ENCODE results near the gene MATN4. TPM values are rescaled to one million over a fixed set of nuclear protein-coding genes. Genes with fewer than 3 reads are reported as not detected.

MATN4 gene
- total RNA-seq, 4 donors from 2014 or later = 0.09 to 0.68 TPM; not detected in 2

- H3K9me3 ChIP-seq = no peaks in the 10 kb centered on the region
- no peak for DNase-seq
- TF ChIP-seq POLR2A (IDR thresholded peaks at IDR 0.05) (no peak), CTCF (IDR thresholded peaks at IDR 0.05) (no peak)
- peaks cover 0 to 22% (median 0%) of the 10 kb centered on the region in 4 donors for H3K27me3 ChIP-seq
- peaks cover 16 to 44% (median 22%) of the 10 kb centered on the region in 3 donors for H3K4me1 ChIP-seq
- intact Hi-C loops (cut with DNase I) = no loop called here
- H3K27ac ChIP-seq = no peak overlapping the region
- H3K4me3 ChIP-seq = no peak overlapping the region
- WGBS, 2 donors = 54 to 67% methylated on average over 2 of the region's 2 CpGs
- H3K36me3 ChIP-seq = no peaks in the 10 kb centered on the region
Observed at GRCh38 chr20:45258664-45259063, 49.4 kb downstream of the MATN4 start.

GRCh38 chr20:45258259-45258658, 49.8 kb downstream of the MATN4 start:
- Histone ChIP-seq H3K27me3 (peaks cover 0 to 23% (median 0%) of the 10 kb centered on the region in 4 donors), H3K4me1 (peaks cover 16 to 48% (median 25%) of the 10 kb centered on the region in 3 donors), H3K9me3 (no peaks in the 10 kb centered on the region), H3K36me3 (no peaks in the 10 kb centered on the region), H3K4me3 (no peak overlapping the region), H3K27ac (no peak overlapping the region)
- intact Hi-C loops (cut with DNase I) = no loop called here
- DNase-seq = no peak
- TF ChIP-seq CTCF (IDR thresholded peaks at IDR 0.05) (no peak), POLR2A (IDR thresholded peaks at IDR 0.05) (no peak)
- WGBS, 2 donors = 87 to 100% methylated on average over 1 to 3 of the region's 3 CpGs

- Histone ChIP-seq H3K4me3 (no peak overlapping the region), H3K27me3 (peaks cover 0 to 29% (median 0%) of the 10 kb centered on the region in 4 donors), H3K27ac (peak overlapping the region in 1 of 4 donors; percentile 34), H3K4me1 (peaks cover 16 to 53% (median 30%) of the 10 kb centered on the region in 3 donors), H3K36me3 (no peaks in the 10 kb centered on the region), H3K9me3 (no peaks in the 10 kb centered on the region)
- no peak for DNase-seq
- no peak for TF ChIP-seq POLR2A (IDR thresholded peaks at IDR 0.05)
- TF ChIP-seq CTCF (IDR thresholded peaks at IDR 0.05) = no peak
- intact Hi-C loops (cut with DNase I) = no loop called here
- WGBS, 2 donors = 44 to 82% methylated on average over 7 of the region's 7 CpGs
Observed at GRCh38 chr20:45257711-45258110, 50.4 kb downstream of the MATN4 start.

- intact Hi-C loops (cut with DNase I) = no loop called here
- Histone ChIP-seq H3K36me3 (no peaks in the 10 kb centered on the region), H3K4me3 (no peak overlapping the region), H3K27ac (peak overlapping the region in 2 of 4 donors; percentile 27 to 34), H3K27me3 (peaks cover 0 to 31% (median 0%) of the 10 kb centered on the region in 4 donors), H3K4me1 (peaks cover 16 to 59% (median 36%) of the 10 kb centered on the region in 3 donors), H3K9me3 (no peaks in the 10 kb centered on the region)
- DNase-seq = no peak
- TF ChIP-seq POLR2A (IDR thresholded peaks at IDR 0.05) (no peak), CTCF (IDR thresholded peaks at IDR 0.05) (no peak)
- WGBS, 2 donors = 39 to 82% methylated on average over 3 of the region's 3 CpGs
Observed at GRCh38 chr20:45257161-45257560, 50.9 kb downstream of the MATN4 start.

- no peaks in the 10 kb centered on the region for H3K36me3 ChIP-seq
- peak within 1 kb of the TSS; percentile 79 to 91 (median 86) for H3K27ac ChIP-seq
- 19 to 21% methylated on average over 6 to 7 of the region's 7 CpGs for WGBS, 2 donors
- no peak for DNase-seq
- no peaks in the 10 kb centered on the region for H3K9me3 ChIP-seq
- intact Hi-C loops (cut with DNase I) = no loop called here
- H3K27me3 ChIP-seq = peaks cover 0 to 19% (median 0%) of the 10 kb centered on the region in 4 donors
- peaks cover 16 to 70% (median 39%) of the 10 kb centered on the region in 3 donors for H3K4me1 ChIP-seq
- no peak for TF ChIP-seq CTCF (IDR thresholded peaks at IDR 0.05)
- peak in 3 of 4 donors; percentile 19 to 50 (median 26) for TF ChIP-seq POLR2A (IDR thresholded peaks at IDR 0.05)
- peak within 1 kb of the TSS; percentile 15 to 57 (median 37) for H3K4me3 ChIP-seq
Observed at GRCh38 chr20:45254383-45255262, 53.5 kb downstream of the MATN4 start, which contains the start of gene SLPI. SLPI (minus strand) TSS chr20:45254564; CDS start chr20:45254543, 21 bp downstream.
